ENCODE results near the gene APC.

Gene APC

GRCh38 chr5:112737463-112738190 is at the start of gene APC:
Gene APC, plus strand, starts transcription at chr5:112737885. Its CDS starts 17,006 bp downstream, at chr5:112754891.
- DNase-seq: peak; percentile 62 to 99 (median 96)

DNA sequence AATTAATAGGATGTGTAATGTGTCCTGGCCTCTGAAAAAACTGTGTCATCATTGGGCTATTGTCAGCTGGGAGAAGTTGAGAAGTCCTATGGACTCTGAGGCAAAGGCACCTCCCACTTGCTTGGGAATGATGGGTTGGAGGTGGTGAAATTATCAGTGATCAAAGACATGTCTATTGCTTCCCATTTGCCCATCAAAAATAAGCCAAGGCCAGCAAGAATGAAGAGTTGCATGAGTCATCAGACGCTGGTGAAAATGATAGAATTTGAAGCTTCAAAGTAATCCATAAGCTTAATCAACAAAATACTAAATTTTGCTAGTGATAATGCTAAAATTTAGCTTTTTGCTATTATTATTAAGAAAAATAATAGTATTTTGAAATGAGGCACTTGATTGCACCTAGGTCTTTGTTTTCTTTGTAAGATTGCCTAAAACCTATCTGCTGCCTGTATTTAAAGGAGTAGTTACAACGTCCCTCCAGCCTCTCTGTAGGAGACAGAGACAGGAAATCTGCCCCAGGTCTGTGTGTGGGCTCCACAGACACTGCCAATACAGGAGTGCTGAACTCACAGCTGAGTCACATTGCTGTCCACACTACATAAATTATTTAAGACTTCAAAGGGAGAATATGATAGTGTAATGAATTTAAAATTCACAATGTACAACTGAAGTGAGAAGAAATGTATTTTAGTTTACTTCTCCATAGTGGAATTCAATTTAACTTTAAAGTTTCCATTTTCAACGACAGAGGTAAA is 48.4 kb upstream of the APC start:
- no peak for DNase-seq

DNA sequence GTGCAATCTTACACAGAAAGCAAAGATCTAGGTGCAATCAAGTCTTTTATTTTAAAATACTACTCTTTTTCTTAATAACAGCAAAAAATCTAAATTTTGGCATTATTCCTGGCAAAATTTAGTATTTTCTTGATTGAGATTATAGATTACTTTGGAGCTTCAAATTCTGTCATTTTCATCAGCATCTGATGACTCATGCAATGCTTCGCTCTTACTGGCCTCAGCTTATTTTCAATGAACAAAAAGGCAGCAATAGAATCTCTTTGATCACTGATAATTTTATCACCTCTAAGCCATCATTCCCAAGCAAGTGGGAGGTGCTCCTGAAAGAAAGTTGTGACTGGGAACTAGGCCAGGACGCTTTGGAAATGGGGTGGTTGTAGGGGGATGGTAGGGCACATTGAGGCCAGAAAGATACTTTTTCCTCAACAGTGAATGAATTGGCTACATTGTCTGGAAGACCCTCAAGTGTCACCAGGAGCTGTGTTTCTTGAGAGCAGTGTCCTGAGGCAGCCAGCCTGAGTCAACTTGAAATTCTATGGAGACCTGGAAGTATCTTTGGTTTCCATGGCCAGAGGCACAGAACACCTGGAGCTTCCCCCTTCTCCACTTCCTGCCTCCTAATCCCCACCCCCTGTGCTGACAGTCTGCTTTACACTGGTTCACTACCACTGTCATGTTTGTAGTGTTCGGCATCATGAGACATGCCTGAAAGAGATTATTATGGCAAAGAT is 46.9 kb upstream of the APC start:
- DNase-seq: no peak

DNA sequence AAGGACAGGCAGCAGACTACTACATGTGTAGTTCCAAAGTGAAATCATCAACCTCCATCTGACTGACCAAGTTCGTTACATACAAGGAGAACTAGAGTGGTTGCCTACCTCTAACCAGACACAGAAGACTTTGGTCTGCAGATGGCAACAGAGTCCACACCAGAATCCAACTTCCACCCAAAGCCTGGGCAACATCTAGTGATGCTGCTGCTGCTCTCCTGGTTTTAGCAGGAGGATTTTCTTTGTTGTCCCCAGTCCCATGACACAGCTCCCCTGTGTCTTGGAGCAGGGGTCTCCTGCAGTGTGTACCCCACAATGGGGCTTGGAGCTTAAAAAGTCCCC is 46.4 kb upstream of the APC start:
- no peak for DNase-seq

GRCh38 chr5:112691758-112692157 is 45.9 kb upstream of the APC start:
- DNase-seq: no peak

GRCh38 chr5:112692472-112692871 is 45.2 kb upstream of the APC start:
- no peak for DNase-seq

- no peak for DNase-seq
Observed at GRCh38 chr5:112693301-112693700, 44.4 kb upstream of the APC start.

- no peak for DNase-seq
Observed at GRCh38 chr5:112694853-112695709, 42.6 kb upstream of the APC start.

DNA sequence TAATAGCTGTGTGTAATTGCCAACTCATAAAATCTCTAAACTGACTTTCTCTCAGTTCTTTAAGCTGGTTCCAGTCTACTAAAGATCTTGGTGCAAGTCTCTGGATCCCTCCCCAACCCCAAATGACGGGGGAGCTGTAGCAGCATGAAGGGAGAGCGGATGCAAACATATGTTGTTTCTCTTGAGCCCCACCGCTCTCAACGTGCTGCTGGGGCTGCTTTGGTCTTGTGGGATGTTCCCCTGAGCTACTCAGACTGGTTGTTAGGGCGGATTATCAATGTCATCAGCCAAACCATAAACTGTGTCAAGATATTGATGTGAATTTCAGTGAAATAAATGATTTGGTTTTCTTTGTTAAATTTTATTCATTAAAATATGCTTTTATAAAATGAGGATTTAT is 40.9 kb upstream of the APC start:
- no peak for DNase-seq

DNA sequence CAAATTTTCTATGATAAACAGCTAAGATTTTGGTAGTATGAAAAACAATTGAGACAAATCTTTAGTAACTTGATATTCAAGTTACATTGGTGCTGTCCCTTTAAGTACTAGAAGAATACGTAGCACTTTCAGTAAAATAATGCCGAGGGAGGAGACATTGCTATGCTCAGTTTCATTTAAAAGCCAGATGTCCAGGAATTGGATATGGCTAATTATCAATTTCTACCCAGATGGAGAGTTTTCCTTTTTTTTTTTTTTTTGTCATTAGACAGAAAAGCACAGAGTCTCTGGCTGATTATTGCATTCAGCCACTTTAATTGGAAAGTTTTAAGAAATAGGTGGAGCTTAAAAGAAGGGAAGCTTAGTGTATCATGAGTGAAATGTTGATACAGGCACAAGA is 40.4 kb upstream of the APC start:
- DNase-seq: no peak

GRCh38 chr5:112697833-112698232 is 39.9 kb upstream of the APC start:
- DNase-seq: no peak

GRCh38 chr5:112703866-112704820 is 33.5 kb upstream of the APC start:
- peak in 5 of 56 donors; percentile 5 to 38 (median 19) for DNase-seq

- no peak for DNase-seq
Observed at GRCh38 chr5:112706446-112707016, 31.2 kb upstream of the APC start.

- peak; percentile 89 to 99 (median 97) for DNase-seq
Observed at GRCh38 chr5:112707187-112708102, 30.2 kb upstream of the APC start.

DNA sequence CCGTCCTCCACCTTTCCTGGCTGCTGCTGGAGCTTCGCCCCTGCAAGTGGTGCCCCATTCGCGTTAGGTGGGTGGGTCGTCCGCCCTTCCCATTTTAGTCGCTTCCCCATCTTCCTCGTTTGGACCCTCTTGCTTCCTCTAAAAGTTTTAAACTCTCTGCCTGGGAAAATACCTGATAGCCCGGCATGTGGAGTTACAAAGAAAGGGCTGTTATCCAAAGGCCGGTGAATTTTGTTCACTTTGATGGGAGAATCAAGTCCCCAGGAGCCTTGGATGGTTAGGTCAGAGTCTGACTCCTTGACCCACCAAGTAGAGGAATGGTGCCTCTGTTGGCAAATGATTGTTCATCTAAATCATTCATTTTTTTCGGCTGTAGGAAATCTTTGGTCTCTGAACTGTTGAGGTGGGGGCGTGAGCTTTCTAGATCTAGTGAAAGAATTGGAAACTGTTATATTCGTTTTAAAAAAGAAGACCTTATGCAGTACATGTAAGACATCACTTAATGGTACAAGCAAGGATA is 29.5 kb upstream of the APC start:
- peak in 2 of 56 donors; percentile 54 to 60 for DNase-seq

GRCh38 chr5:112709416-112709815 is 28.3 kb upstream of the APC start:
- DNase-seq: no peak

DNA sequence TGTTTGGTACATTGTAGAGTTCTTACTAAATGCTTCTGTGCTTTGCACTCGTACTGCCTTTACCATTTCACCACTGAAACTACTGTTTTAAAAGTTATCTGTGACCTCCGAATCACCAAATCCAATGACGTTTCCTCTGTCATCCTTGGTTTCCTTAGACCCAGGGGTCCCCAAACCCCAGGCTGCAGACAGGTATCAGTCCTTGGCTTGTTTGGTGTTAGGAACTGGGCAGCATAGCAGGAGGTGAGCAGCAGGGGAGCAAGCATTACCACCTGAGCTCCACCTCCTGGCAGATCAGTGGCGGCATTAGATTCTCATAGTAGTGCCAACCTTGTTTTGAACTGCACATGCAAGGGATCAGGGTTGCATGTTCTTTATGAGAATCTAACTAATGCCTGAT is 26.8 kb upstream of the APC start:
- DNase-seq: no peak

DNA sequence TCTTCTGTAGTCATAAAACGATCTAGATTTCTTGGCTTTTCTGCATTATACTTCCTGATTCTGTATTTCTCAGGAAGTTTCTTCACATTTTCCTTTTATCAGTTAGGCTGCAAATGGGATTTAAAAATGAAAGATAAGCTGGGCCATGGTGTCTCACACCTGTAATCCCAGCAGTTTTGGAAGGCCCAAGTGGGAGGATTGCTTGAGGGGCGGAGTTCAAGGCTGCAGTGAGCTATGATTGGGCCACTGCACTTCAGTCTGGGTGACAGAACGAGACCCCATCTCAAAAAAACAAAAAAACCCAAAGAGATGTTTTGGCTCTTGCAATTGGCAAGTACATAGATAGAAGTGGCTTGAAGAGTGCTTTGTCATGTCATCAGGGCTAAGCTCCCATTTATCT is 26.2 kb upstream of the APC start:
- DNase-seq: no peak

Data from amygdala (tissue), 56 donors.